Measurements from ENCODE around the gene FAM168B. TPM values are rescaled to one million over a fixed set of nuclear protein-coding genes. Genes with fewer than 3 reads are reported as not detected.

FAM168B gene
- total and polyA plus RNA-seq, 12 donors, result 15.7 to 139 (median 95.9) TPM

GRCh38 chr2:131052741-131053263 is 40.5 kb downstream of the FAM168B start:
- DNase-seq, result peak in 1 of 7 donors; percentile 3
- peaks cover 7 to 8% of the 10 kb centered on the region in 2 donors for H3K4me1 ChIP-seq (replicated peaks in 1 of 2)
- H3K4me3 ChIP-seq, result no peak overlapping the region
- intact Hi-C loops (cut with DNase I), result no loop called here
- H3K9me3 ChIP-seq (replicated peaks in 1 of 3), result no peaks in the 10 kb centered on the region
- no peak overlapping the region for H3K27ac ChIP-seq
- 89 to 94% (median 93%) methylated on average over 7 to 8 of the region's 8 CpGs for WGBS, 4 donors
- TF ChIP-seq, protein P1, sequence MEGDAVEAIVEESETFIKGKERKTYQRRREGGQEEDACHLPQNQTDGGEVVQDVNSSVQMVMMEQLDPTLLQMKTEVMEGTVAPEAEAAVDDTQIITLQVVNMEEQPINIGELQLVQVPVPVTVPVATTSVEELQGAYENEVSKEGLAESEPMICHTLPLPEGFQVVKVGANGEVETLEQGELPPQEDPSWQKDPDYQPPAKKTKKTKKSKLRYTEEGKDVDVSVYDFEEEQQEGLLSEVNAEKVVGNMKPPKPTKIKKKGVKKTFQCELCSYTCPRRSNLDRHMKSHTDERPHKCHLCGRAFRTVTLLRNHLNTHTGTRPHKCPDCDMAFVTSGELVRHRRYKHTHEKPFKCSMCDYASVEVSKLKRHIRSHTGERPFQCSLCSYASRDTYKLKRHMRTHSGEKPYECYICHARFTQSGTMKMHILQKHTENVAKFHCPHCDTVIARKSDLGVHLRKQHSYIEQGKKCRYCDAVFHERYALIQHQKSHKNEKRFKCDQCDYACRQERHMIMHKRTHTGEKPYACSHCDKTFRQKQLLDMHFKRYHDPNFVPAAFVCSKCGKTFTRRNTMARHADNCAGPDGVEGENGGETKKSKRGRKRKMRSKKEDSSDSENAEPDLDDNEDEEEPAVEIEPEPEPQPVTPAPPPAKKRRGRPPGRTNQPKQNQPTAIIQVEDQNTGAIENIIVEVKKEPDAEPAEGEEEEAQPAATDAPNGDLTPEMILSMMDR (IDR thresholded peaks at IDR 0.05), result no peak
- no peak for TF ChIP-seq POLR2A (IDR thresholded peaks at IDR 0.05)
- no peaks in the 10 kb centered on the region for H3K27me3 ChIP-seq
- H3K36me3 ChIP-seq (replicated peaks in 1 of 2), result peaks cover 4 to 84% of the 10 kb centered on the region in 2 donors

DNA sequence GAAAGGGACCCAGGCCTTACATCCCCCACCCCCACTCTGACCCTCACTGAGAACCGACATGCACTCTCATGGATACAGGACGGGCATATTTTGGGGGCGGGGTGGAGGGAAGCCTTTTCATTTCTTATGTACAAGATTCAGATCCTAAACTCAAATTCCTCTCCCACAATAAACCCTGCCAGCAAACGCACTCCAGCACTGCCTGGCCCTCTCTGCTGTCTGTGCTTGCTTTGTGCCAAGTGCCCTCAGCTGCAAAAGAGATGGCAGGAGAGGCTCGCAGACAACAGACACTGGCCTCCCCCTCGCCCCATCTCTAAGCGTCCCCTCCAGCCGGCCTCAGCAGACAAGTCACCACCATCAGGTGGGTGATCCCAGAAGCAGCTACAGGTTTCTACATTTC is 42.4 kb downstream of the FAM168B start:
- Histone ChIP-seq H3K4me3 (no peak overlapping the region), H3K36me3 (replicated peaks in 1 of 2) (peaks cover 4 to 85% of the 10 kb centered on the region in 2 donors), H3K27me3 (no peaks in the 10 kb centered on the region), H3K4me1 (replicated peaks in 1 of 2) (no peaks in the 10 kb centered on the region), H3K9me3 (replicated peaks in 1 of 3) (no peaks in the 10 kb centered on the region), H3K27ac (no peak overlapping the region)
- DNase-seq, result peak in 1 of 7 donors; percentile 9
- intact Hi-C loops (cut with DNase I), result no loop called here
- no peak for TF ChIP-seq POLR2A (IDR thresholded peaks at IDR 0.05)
- TF ChIP-seq, protein P1 (IDR thresholded peaks at IDR 0.05), result no peak
- WGBS, 4 donors, result 93 to 100% (median 95%) methylated on average over 8 of the region's 8 CpGs

DNA sequence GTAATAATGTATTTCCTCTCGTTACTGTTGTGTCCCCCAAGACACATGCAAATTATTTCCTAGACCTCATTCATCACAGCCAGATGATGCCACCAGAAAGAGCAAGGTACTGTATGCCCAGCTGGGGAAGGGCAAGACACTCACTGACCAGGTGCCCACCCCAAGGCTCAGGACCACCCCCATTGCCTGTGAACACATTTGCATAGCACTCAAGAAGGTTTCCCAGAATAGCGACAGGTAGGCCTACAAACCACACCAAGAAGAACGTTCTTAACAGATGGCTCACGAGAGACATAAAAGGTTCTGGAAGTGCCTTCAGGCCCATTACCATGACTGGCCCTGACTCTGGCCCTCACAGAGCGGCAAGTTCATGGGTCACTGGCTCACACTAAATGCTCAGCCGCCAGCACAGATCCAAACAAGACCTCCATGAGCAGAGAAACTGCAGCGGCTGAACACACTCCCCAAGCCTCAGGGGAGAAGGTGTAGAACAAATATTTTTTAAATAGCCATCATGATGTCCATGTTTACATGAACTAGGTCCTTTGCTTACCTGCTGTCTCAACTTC is 44.0 kb downstream of the FAM168B start:
- WGBS, 4 donors, result 92 to 99% (median 94%) methylated on average over 7 of the region's 7 CpGs

GRCh38 chr2:131048641-131049040 is 44.6 kb downstream of the FAM168B start:
- intact Hi-C loops (cut with DNase I), result no loop called here
- no peak overlapping the region for H3K27ac ChIP-seq
- DNase-seq, result peak in 1 of 7 donors; percentile 7
- H3K36me3 ChIP-seq (replicated peaks in 1 of 2), result peaks cover 4 to 67% of the 10 kb centered on the region in 2 donors
- H3K4me3 ChIP-seq, result no peak overlapping the region
- no peaks in the 10 kb centered on the region for H3K27me3 ChIP-seq
- no peaks in the 10 kb centered on the region for H3K9me3 ChIP-seq (replicated peaks in 1 of 3)
- WGBS, 4 donors, result 81 to 95% (median 93%) methylated on average over 2 to 6 of the region's 6 CpGs
- no peak for TF ChIP-seq POLR2A (IDR thresholded peaks at IDR 0.05)
- TF ChIP-seq, protein P1 (IDR thresholded peaks at IDR 0.05), result no peak
- H3K4me1 ChIP-seq (replicated peaks in 1 of 2), result no peaks in the 10 kb centered on the region

More for the DNA sequence above, 44.0 kb downstream of the FAM168B start:
- Histone ChIP-seq H3K27me3 (no peaks in the 10 kb centered on the region), H3K4me1 (replicated peaks in 1 of 2) (no peaks in the 10 kb centered on the region), H3K27ac (no peak overlapping the region), H3K9me3 (replicated peaks in 1 of 3) (no peaks in the 10 kb centered on the region), H3K4me3 (no peak overlapping the region), H3K36me3 (replicated peaks in 1 of 2) (peaks cover 4 to 71% of the 10 kb centered on the region in 2 donors)
- peak in 1 of 7 donors; percentile 2 for DNase-seq
- TF ChIP-seq, protein P1 (IDR thresholded peaks at IDR 0.05), result no peak
- no peak for TF ChIP-seq POLR2A (IDR thresholded peaks at IDR 0.05)
- intact Hi-C loops (cut with DNase I), result no loop called here

Measured in adrenal gland (tissue), 12 donors.